Skeletal muscle tissue (tissue), 4 donors: Measurements from ENCODE around the gene MMAB. TPM values are rescaled to one million over a fixed set of nuclear protein-coding genes. Genes with fewer than 3 reads are reported as not detected.

Experiments used
- H3K27ac ChIP-seq: one replicate; pipeline ENCODE4 v1.7.0; 2013; ENCODE audit warnings: mild to moderate bottlenecking, low read depth, low read length, inconsistent platforms
- H3K27me3 ChIP-seq, 3 donors: one replicate each; pipeline ENCODE4 v1.7.0; 2013; ENCODE audit warnings: low read length in 3 of 3; ENCODE audit not compliant: control insufficient read depth in 3 of 3, insufficient read depth in 3 of 3
- H3K36me3 ChIP-seq, 3 donors: one replicate each; pipeline ENCODE4 v1.7.0; 2013; ENCODE audit warnings: low read length in 3 of 3; ENCODE audit not compliant: control insufficient read depth in 3 of 3, insufficient read depth in 3 of 3
- H3K4me1 ChIP-seq, 3 donors: one replicate each; pipeline ENCODE4 v1.7.0; 2013; ENCODE audit warnings: low read length in 3 of 3, mild to moderate bottlenecking in 3 of 3; ENCODE audit not compliant: control insufficient read depth in 3 of 3, insufficient read depth in 3 of 3
- H3K4me3 ChIP-seq, 3 donors: one replicate each; pipeline ENCODE4 v1.7.0; 2013; ENCODE audit warnings: low read length in 3 of 3
- H3K9ac ChIP-seq, 3 donors: one replicate each; pipeline ENCODE4 v1.7.0; 2013; ENCODE audit warnings: low read length in 3 of 3, mild to moderate bottlenecking in 3 of 3, moderate library complexity in 2 of 3, low read depth in 1 of 3
- H3K9me3 ChIP-seq, 3 donors: one replicate each; pipeline ENCODE4 v1.7.0; 2013; ENCODE audit warnings: low read length in 3 of 3; ENCODE audit not compliant: control insufficient read depth in 3 of 3
- total RNA-seq: library from RNA; depleted of rRNA; stranded (reverse); fragments of >200 nt; gene quantifications from one replicate; pipeline ENCODE4 v1.2.3, GENCODE V29; 2014
- donor health status: Osteomylitis.

MMAB gene
- total RNA-seq, 1 donor from 2014 or later = 18.3 TPM

- H3K27ac ChIP-seq = no peak overlapping the region
- H3K36me3 ChIP-seq = peaks cover 41 to 60% (median 54%) of the 10 kb centered on the region in 3 donors
- H3K4me3 ChIP-seq = peak overlapping the region in 1 of 3 donors; percentile 45
Measured at GRCh38 chr12:109563291-109564284, 9.7 kb downstream of the MMAB start.

GRCh38 chr12:109562871-109563270 is 10.4 kb downstream of the MMAB start:
- no peak overlapping the region for H3K4me3 ChIP-seq
- H3K9ac ChIP-seq = no peak overlapping the region
- H3K27ac ChIP-seq = no peak overlapping the region
- H3K4me1 ChIP-seq = peaks cover 0 to 8% (median 5%) of the 10 kb centered on the region in 3 donors
- no peaks in the 10 kb centered on the region for H3K27me3 ChIP-seq
- peaks cover 37 to 59% (median 47%) of the 10 kb centered on the region in 3 donors for H3K36me3 ChIP-seq
- no peaks in the 10 kb centered on the region for H3K9me3 ChIP-seq

More at GRCh38 chr12:109563291-109564284, 9.7 kb downstream of the MMAB start:
- H3K4me1 ChIP-seq = peaks cover 0 to 8% (median 5%) of the 10 kb centered on the region in 3 donors
- no peaks in the 10 kb centered on the region for H3K27me3 ChIP-seq
- H3K9me3 ChIP-seq = no peaks in the 10 kb centered on the region
- no peak overlapping the region for H3K9ac ChIP-seq

- Histone ChIP-seq H3K27ac (no peak overlapping the region), H3K9ac (no peak overlapping the region), H3K36me3 (peaks cover 37 to 54% (median 41%) of the 10 kb centered on the region in 3 donors), H3K4me3 (no peak overlapping the region), H3K9me3 (no peaks in the 10 kb centered on the region), H3K4me1 (peaks cover 0 to 8% (median 5%) of the 10 kb centered on the region in 3 donors), H3K27me3 (no peaks in the 10 kb centered on the region)
Measured at GRCh38 chr12:109561711-109562030, 11.6 kb downstream of the MMAB start.

- Histone ChIP-seq H3K4me3 (no peak overlapping the region), H3K27ac (no peak overlapping the region), H3K4me1 (peaks cover 0 to 8% (median 5%) of the 10 kb centered on the region in 3 donors), H3K9ac (no peak overlapping the region), H3K9me3 (no peaks in the 10 kb centered on the region), H3K27me3 (no peaks in the 10 kb centered on the region), H3K36me3 (peaks cover 36 to 48% (median 38%) of the 10 kb centered on the region in 3 donors)
Measured at GRCh38 chr12:109560867-109561710, 12.2 kb downstream of the MMAB start.

GRCh38 chr12:109559601-109560000 is 13.7 kb downstream of the MMAB start:
- Histone ChIP-seq H3K4me3 (no peak overlapping the region), H3K4me1 (peaks cover 0 to 10% (median 10%) of the 10 kb centered on the region in 3 donors), H3K9me3 (no peaks in the 10 kb centered on the region), H3K36me3 (peaks cover 24 to 37% (median 35%) of the 10 kb centered on the region in 3 donors), H3K27me3 (no peaks in the 10 kb centered on the region), H3K9ac (no peak overlapping the region), H3K27ac (no peak overlapping the region)

- no peak overlapping the region for H3K4me3 ChIP-seq
- no peak overlapping the region for H3K27ac ChIP-seq
- H3K4me1 ChIP-seq = peaks cover 0 to 10% (median 10%) of the 10 kb centered on the region in 3 donors
- peaks cover under 1 to 1% (median 1%) of the 10 kb centered on the region in 3 donors for H3K27me3 ChIP-seq
- peaks cover 22 to 33% (median 32%) of the 10 kb centered on the region in 3 donors for H3K36me3 ChIP-seq
- H3K9me3 ChIP-seq = no peaks in the 10 kb centered on the region
- no peak overlapping the region for H3K9ac ChIP-seq
Measured at GRCh38 chr12:109559200-109559505, 14.2 kb downstream of the MMAB start.

GRCh38 chr12:109558374-109559199 is 14.7 kb downstream of the MMAB start:
- no peak overlapping the region for H3K4me3 ChIP-seq
- H3K9me3 ChIP-seq = no peaks in the 10 kb centered on the region
- H3K9ac ChIP-seq = no peak overlapping the region
- H3K36me3 ChIP-seq = peaks cover 19 to 32% (median 28%) of the 10 kb centered on the region in 3 donors
- H3K27ac ChIP-seq = no peak overlapping the region
- H3K4me1 ChIP-seq = peaks cover 0 to 10% (median 6%) of the 10 kb centered on the region in 3 donors
- H3K27me3 ChIP-seq = peaks cover 5 to 7% (median 6%) of the 10 kb centered on the region in 3 donors

- Histone ChIP-seq H3K4me1 (peaks cover 0 to 7% (median 2%) of the 10 kb centered on the region in 3 donors), H3K9ac (no peak overlapping the region), H3K9me3 (no peaks in the 10 kb centered on the region), H3K36me3 (peaks cover 14 to 25% (median 20%) of the 10 kb centered on the region in 3 donors), H3K4me3 (no peak overlapping the region), H3K27me3 (peaks cover 10 to 12% (median 10%) of the 10 kb centered on the region in 3 donors), H3K27ac (no peak overlapping the region)
Measured at GRCh38 chr12:109557805-109558204, 15.5 kb downstream of the MMAB start.

GRCh38 chr12:109557200-109557599 is 16.1 kb downstream of the MMAB start:
- Histone ChIP-seq H3K4me3 (no peak overlapping the region), H3K4me1 (peaks cover 0 to 7% (median 2%) of the 10 kb centered on the region in 3 donors), H3K27ac (no peak overlapping the region), H3K9ac (no peak overlapping the region), H3K36me3 (peaks cover 8 to 24% (median 14%) of the 10 kb centered on the region in 3 donors), H3K27me3 (peaks cover 13 to 15% (median 13%) of the 10 kb centered on the region in 3 donors), H3K9me3 (no peaks in the 10 kb centered on the region)
